HCT116 (cell line): ENCODE results near the gene DNAJC25.

Source experiments
- CTCF ChIP-seq, 3 experiments: fragments of 200-600 bp in 1 of 3; sonication (generic) in 1 of 3; IDR thresholded peaks in 2 of 3; conservative IDR thresholded peaks in 1 of 3; 2 replicates each; pipeline ENCODE4 v1.5.1; 2012 to 2017; ENCODE audit warnings: low read depth in 2 of 3, low read length in 2 of 3, antibody characterized with exemption in 1 of 3, borderline replicate concordance in 1 of 3, control low read depth in 1 of 3, mild to moderate bottlenecking in 1 of 3, mixed read lengths in 1 of 3, mixed run types in 1 of 3, moderate library complexity in 1 of 3; ENCODE audit not compliant: insufficient read depth in 1 of 3
- EGR1 ChIP-seq: IDR thresholded peaks from 2 replicates; pipeline ENCODE4 v1.6.1; 2012; ENCODE audit warnings: low read depth
- JUND ChIP-seq: IDR thresholded peaks from 2 replicates; pipeline ENCODE4 v1.6.1; 2012
- POLR2AphosphoS5 ChIP-seq: IDR thresholded peaks from 2 replicates; pipeline ENCODE4 v1.6.1; 2011; ENCODE audit warnings: mild to moderate bottlenecking, low read depth, low read length, moderate library complexity
- SIN3A ChIP-seq: IDR thresholded peaks from 2 replicates; pipeline ENCODE4 v1.6.1; 2012; ENCODE audit warnings: low read depth

DNA sequence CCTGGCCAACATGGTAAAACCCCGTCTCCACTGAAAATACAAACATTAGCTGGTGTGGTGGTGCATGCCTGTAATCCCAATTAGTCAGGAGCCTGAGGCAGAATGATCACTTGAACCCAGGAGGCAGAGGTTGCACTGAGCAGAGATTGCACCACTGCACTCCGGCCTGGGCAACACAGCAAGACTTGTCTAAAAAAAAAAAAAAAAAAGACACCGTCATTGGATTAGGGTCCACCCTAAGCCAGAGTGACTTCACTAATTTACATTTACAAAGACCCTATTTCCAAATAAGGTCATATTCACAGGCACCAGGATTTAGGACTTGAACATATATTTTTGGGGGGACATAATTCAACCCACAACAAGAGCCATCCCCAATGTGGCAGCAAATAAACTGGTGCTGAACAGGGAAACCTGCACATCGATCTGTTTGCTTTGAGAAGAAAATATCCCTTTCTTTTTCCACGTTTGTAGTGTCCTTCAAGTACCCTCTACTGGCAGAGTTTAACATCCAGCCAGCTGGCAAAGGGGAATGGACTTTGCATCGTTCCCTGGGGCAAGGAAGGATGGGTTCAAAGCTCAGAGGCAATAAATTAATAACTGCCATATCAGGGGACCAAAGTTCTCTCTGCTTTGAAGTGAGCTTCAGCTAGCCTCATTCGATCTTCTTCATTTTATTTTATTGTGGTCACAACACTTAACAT is 3.7 kb upstream of the DNAJC25 start:
- TF ChIP-seq EGR1 (no peak), POLR2AphosphoS5 (no peak), CTCF (IDR thresholded peaks at IDR 0.05 in 2 of 3, conservative IDR thresholded peaks at IDR 0.05 in 1 of 3; ENCODE audit: borderline replicate concordance in 1 of 3, insufficient read depth in 1 of 3, low read depth in 2 of 3, low read length in 2 of 3) (no peak), JUND (no peak), SIN3A (no peak)
